OCI-LY1 (cell line): ENCODE measurements around the gene LRMDA.

Source experiments
- H2AFZ ChIP-seq: fragments of 200-600 bp; sonication (generic), shearing (Covaris generic); 2 replicates; pipeline ENCODE4 v1.6.0; 2014; ENCODE audit warnings: antibody characterized with exemption, mild to moderate bottlenecking, low read length
- H3F3A ChIP-seq: fragments of 200-600 bp; sonication (generic), shearing (Covaris generic); 2 replicates; pipeline ENCODE4 v1.6.0; 2014; ENCODE audit warnings: mild to moderate bottlenecking, antibody characterized with exemption, low read length, moderate library complexity; ENCODE audit not compliant: insufficient read depth
- H3K27ac ChIP-seq: fragments of 200-600 bp; sonication (generic); 2 replicates; pipeline ENCODE4 v1.5.1; 2014; ENCODE audit warnings: low read length, mixed run types, mild to moderate bottlenecking, low read depth; ENCODE audit not compliant: poor library complexity, severe bottlenecking
- H3K27me3 ChIP-seq: fragments of 200-600 bp; sonication (generic); 2 replicates; pipeline ENCODE4 v1.6.0; 2014; ENCODE audit warnings: antibody characterized with exemption, mild to moderate bottlenecking, low read length, moderate library complexity; ENCODE audit not compliant: insufficient read depth
- H3K36me3 ChIP-seq: fragments of 200-600 bp; sonication (generic); 2 replicates; pipeline ENCODE4 v1.6.1; 2014; ENCODE audit warnings: mild to moderate bottlenecking, antibody characterized with exemption, low read length, moderate library complexity, mixed read lengths; ENCODE audit not compliant: insufficient read depth
- H3K4me1 ChIP-seq: fragments of 200-600 bp; sonication (generic); 2 replicates; pipeline ENCODE4 v1.5.1; 2014; ENCODE audit warnings: mild to moderate bottlenecking, low read length, moderate library complexity; ENCODE audit not compliant: insufficient read depth, severe bottlenecking
- H3K4me2 ChIP-seq: fragments of 200-600 bp; sonication (generic), shearing (Covaris generic); 2 replicates; pipeline ENCODE4 v1.6.1; 2014; ENCODE audit warnings: low read length
- H3K4me3 ChIP-seq: fragments of 200-600 bp; sonication (generic); 2 replicates; pipeline ENCODE4 v1.5.1; 2014; ENCODE audit warnings: low read length, low read depth, mild to moderate bottlenecking, mixed read lengths; ENCODE audit not compliant: poor library complexity, severe bottlenecking
- H3K79me2 ChIP-seq: fragments of 200-600 bp; shearing (Covaris generic); 2 replicates; pipeline ENCODE4 v1.6.1; 2016; ENCODE audit warnings: mixed run types, low read length, mixed read lengths; ENCODE audit not compliant: insufficient read depth
- H3K9ac ChIP-seq: fragments of 200-600 bp; sonication (generic), shearing (Covaris generic); 2 replicates; pipeline ENCODE4 v1.6.1; 2014; ENCODE audit warnings: mild to moderate bottlenecking, low read length, mixed read lengths
- H3K9me2 ChIP-seq: fragments of 200-600 bp; sonication (generic), shearing (Covaris generic); 2 replicates; pipeline ENCODE4 v1.6.1; 2014; ENCODE audit warnings: low read depth, mild to moderate bottlenecking, low read length, mixed read lengths
- H3K9me3 ChIP-seq: fragments of 200-600 bp; shearing (Covaris generic); 2 replicates; pipeline ENCODE4 v1.6.1; 2014; ENCODE audit warnings: low read length, mixed read lengths
- H4K20me1 ChIP-seq: fragments of 200-600 bp; sonication (generic), shearing (Covaris generic); 2 replicates; pipeline ENCODE4 v1.6.0; 2016; ENCODE audit warnings: mild to moderate bottlenecking, low read length; ENCODE audit not compliant: insufficient read depth
- EZH2 ChIP-seq: fragments of 200-600 bp; sonication (generic), shearing (Covaris generic); IDR thresholded peaks from 2 replicates; pipeline ENCODE4 v1.8.0; 2017; ENCODE audit warnings: borderline replicate concordance, mixed run types, mild to moderate bottlenecking, antibody characterized with exemption, low read length, moderate library complexity, mixed read lengths
- TF ChIP-seq, protein P1 (sequence below): fragments of 200-600 bp; sonication (generic), shearing (Covaris generic); IDR thresholded peaks from 2 replicates; pipeline ENCODE4 v1.5.1; 2017; ENCODE audit warnings: mild to moderate bottlenecking, antibody characterized with exemption, low read length, moderate library complexity, mixed read lengths

LRMDA gene

DNA sequence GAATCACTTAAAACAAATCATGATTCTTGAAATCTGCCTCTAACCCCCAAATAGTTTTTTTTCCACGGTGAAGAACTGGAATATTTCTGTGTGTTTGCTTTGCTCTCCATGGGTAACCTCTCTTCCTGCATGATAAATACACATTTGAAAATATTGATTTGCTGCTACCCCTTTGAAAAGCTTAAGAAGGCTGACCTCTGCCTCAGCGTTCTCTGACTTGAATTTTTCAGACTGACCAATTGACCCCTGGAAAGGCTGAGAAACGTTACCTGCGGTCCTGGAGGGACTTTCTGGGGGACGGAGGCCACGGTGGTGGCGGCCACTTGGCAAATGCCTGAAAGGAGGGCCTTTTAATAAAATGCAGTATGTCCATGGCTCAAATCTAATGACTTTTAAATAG is 520.2 kb downstream of the LRMDA start:
- TF ChIP-seq, protein P1, sequence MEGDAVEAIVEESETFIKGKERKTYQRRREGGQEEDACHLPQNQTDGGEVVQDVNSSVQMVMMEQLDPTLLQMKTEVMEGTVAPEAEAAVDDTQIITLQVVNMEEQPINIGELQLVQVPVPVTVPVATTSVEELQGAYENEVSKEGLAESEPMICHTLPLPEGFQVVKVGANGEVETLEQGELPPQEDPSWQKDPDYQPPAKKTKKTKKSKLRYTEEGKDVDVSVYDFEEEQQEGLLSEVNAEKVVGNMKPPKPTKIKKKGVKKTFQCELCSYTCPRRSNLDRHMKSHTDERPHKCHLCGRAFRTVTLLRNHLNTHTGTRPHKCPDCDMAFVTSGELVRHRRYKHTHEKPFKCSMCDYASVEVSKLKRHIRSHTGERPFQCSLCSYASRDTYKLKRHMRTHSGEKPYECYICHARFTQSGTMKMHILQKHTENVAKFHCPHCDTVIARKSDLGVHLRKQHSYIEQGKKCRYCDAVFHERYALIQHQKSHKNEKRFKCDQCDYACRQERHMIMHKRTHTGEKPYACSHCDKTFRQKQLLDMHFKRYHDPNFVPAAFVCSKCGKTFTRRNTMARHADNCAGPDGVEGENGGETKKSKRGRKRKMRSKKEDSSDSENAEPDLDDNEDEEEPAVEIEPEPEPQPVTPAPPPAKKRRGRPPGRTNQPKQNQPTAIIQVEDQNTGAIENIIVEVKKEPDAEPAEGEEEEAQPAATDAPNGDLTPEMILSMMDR = no peak
- no peak for TF ChIP-seq EZH2
- H3K9ac ChIP-seq = no peak overlapping the region
- no peak overlapping the region for H2AFZ ChIP-seq
- no peak overlapping the region for H3K4me3 ChIP-seq
- no peaks in the 10 kb centered on the region for H3K9me2 ChIP-seq
- no peaks in the 10 kb centered on the region for H3K79me2 ChIP-seq
- H3F3A ChIP-seq = no peaks in the 10 kb centered on the region
- no peak overlapping the region for H3K27ac ChIP-seq
- H3K27me3 ChIP-seq = no peaks in the 10 kb centered on the region
- H3K9me3 ChIP-seq = no peaks in the 10 kb centered on the region
- H3K4me2 ChIP-seq = no peak overlapping the region
- no peaks in the 10 kb centered on the region for H3K4me1 ChIP-seq
- no peaks in the 10 kb centered on the region for H3K36me3 ChIP-seq
- H4K20me1 ChIP-seq = no peaks in the 10 kb centered on the region

DNA sequence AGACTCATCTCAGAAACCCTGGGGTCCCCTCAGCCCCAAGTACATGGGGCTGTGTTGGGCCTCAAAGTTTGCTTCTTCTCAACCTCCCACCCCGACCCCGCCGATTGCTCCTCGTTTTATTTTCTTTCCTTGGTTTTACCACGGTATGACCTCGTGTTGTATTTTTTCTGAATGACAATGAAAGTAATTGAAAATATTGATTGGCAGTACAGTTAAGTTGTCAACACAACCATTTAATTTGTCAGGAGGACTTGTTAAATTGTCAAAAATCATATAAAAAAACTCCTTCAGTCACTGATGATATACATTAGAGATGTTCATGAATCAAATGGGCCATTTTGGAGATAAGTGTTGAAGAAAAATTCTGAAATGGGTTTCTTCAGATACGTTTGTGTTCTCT is 520.7 kb downstream of the LRMDA start:
- Histone ChIP-seq H3K9ac (no peak overlapping the region), H3F3A (no peaks in the 10 kb centered on the region), H3K27ac (no peak overlapping the region), H3K4me3 (no peak overlapping the region), H3K79me2 (no peaks in the 10 kb centered on the region), H3K9me3 (no peaks in the 10 kb centered on the region), H3K9me2 (no peaks in the 10 kb centered on the region), H3K4me1 (no peaks in the 10 kb centered on the region), H2AFZ (no peak overlapping the region), H3K27me3 (no peaks in the 10 kb centered on the region), H3K4me2 (no peak overlapping the region), H3K36me3 (no peaks in the 10 kb centered on the region), H4K20me1 (no peaks in the 10 kb centered on the region)
- TF ChIP-seq, protein P1 = no peak
- no peak for TF ChIP-seq EZH2

DNA sequence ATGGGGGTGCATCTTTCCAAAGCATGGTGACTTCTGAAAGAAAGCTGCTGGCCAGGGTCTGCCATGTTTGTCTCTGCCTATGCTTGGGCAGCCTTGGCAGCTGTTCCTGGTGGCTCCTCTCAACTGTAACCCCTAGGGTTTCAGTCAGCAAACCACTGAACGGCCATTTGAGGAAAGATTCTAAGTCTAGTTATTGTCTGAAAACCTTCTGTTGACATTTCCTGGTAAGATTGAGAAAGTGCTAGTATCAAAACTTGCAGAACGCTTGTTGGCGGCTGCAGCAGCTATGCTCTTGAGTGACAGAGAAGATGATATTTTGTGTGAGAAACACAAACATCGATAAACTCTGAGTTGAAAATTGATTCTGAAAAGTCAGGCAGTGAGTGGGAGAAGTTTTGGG is 523.1 kb downstream of the LRMDA start:
- Histone ChIP-seq H3K4me2 (no peak overlapping the region), H4K20me1 (no peaks in the 10 kb centered on the region), H3K9me2 (no peaks in the 10 kb centered on the region), H3K79me2 (no peaks in the 10 kb centered on the region), H3K9me3 (no peaks in the 10 kb centered on the region), H2AFZ (no peak overlapping the region), H3F3A (no peaks in the 10 kb centered on the region), H3K4me1 (no peaks in the 10 kb centered on the region), H3K27me3 (no peaks in the 10 kb centered on the region), H3K9ac (no peak overlapping the region), H3K27ac (no peak overlapping the region), H3K4me3 (no peak overlapping the region), H3K36me3 (no peaks in the 10 kb centered on the region)
- TF ChIP-seq, protein P1 = no peak
- no peak for TF ChIP-seq EZH2
